ENCODE measurements around the gene THOC6. TPM values are rescaled to one million over a fixed set of nuclear protein-coding genes. Genes with fewer than 3 reads are reported as not detected.

The THOC6 gene
- total RNA-seq, 1 donor from 2014 or later, result 27.4 TPM

DNA sequence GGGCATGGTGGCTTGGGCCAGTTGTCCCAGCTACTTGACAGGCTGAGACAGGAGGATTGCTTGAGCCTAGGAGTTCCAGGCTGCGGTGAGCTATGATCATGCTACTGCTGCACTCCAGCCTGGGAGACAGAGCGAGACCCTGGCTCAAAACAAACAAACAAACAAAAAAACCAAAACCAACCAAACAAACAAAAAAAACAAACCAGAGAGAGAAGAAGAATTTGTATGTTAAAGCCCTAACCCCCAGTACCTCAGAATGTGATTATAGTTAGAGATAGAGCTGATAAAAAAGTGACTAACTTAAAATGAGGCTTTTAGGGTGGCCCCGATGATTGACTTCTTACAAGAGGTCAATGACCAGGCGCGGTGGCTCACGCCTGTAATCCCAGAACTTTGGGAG lies 20.9 kb downstream of the THOC6 start:
- TF ChIP-seq, protein P1, sequence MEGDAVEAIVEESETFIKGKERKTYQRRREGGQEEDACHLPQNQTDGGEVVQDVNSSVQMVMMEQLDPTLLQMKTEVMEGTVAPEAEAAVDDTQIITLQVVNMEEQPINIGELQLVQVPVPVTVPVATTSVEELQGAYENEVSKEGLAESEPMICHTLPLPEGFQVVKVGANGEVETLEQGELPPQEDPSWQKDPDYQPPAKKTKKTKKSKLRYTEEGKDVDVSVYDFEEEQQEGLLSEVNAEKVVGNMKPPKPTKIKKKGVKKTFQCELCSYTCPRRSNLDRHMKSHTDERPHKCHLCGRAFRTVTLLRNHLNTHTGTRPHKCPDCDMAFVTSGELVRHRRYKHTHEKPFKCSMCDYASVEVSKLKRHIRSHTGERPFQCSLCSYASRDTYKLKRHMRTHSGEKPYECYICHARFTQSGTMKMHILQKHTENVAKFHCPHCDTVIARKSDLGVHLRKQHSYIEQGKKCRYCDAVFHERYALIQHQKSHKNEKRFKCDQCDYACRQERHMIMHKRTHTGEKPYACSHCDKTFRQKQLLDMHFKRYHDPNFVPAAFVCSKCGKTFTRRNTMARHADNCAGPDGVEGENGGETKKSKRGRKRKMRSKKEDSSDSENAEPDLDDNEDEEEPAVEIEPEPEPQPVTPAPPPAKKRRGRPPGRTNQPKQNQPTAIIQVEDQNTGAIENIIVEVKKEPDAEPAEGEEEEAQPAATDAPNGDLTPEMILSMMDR (IDR thresholded peaks at IDR 0.05), result no peak
- peak overlapping the region; percentile 57 for H3K4me3 Mint-ChIP-seq (ENCODE audit: unreplicated experiment)
- H3K36me3 Mint-ChIP-seq (ENCODE audit: low read depth), result peaks cover 1% of the 10 kb centered on the region
- no peak for DNase-seq (ENCODE audit: low spot score)
- H3K9me3 Mint-ChIP-seq (ENCODE audit: low read depth), result no peaks in the 10 kb centered on the region
- no peak overlapping the region for H3K27ac Mint-ChIP-seq (ENCODE audit: unreplicated experiment)
- peaks cover 7% of the 10 kb centered on the region for H3K4me1 Mint-ChIP-seq (ENCODE audit: low read depth)
- peaks cover 31% of the 10 kb centered on the region for H3K27me3 Mint-ChIP-seq (ENCODE audit: low read depth)

DNA sequence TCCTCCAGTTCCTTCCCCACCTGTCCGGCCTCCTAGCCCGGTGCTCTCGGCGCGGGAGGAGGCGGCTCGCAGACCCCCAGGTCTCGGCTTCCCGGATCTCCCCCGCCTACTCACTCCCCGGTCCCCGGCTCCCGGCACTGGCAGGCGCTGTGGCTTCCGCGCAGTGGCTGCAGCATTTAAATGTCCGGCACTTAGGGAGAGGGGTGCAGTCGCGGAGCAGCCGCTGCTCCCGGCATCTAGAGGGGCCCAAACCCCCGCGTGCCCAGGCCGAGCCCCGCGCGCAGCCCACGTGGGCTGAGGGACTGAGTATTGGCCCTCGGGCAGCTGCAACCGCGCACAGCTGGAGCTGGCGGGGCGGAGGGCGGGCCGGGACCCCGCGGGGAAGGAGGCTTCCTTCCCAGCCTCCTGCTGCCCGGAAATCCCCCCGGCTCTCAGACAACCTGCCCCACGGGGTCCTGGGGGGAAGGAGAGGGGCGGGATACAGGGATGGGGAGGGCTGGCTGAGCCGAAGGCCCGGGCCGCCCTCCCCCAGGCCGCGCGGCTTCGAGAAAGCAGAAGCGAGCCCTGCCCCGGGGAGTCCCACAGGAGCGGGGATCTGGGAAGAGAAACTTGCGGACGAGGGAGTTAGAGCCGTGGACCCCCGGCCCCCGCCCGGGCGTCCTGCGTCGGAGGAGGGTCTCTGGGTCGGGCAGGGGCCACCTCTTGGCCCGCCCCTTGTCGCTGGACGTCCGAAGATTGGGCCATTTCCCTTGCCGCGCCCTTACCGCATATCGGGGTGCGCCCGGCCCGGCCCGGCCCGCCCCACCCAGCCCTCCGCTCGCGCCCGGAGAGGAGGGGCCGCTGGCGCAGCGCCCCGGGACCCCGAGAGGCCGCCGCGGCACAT lies 22.2 kb downstream of the THOC6 start, which contains the start of gene MMP25:
MMP25 (plus strand) TSS at position 804 of the 883 bp plus-strand sequence. CDS start 357 bp downstream, outside the sequence.
- H3K4me3 Mint-ChIP-seq (ENCODE audit: unreplicated experiment), result peak within 1 kb of the TSS; percentile 57
- H3K27ac Mint-ChIP-seq (ENCODE audit: unreplicated experiment), result no peak within 1 kb of the TSS
- H3K27me3 Mint-ChIP-seq (ENCODE audit: low read depth), result peaks cover 34% of the 10 kb centered on the region
- H3K9me3 Mint-ChIP-seq (ENCODE audit: low read depth), result no peaks in the 10 kb centered on the region
- peaks cover 7% of the 10 kb centered on the region for H3K4me1 Mint-ChIP-seq (ENCODE audit: low read depth)
- H3K36me3 Mint-ChIP-seq (ENCODE audit: low read depth), result peaks cover 1% of the 10 kb centered on the region
- TF ChIP-seq, protein P1 (IDR thresholded peaks at IDR 0.05), result no peak
- DNase-seq (ENCODE audit: low spot score), result no peak

DNA sequence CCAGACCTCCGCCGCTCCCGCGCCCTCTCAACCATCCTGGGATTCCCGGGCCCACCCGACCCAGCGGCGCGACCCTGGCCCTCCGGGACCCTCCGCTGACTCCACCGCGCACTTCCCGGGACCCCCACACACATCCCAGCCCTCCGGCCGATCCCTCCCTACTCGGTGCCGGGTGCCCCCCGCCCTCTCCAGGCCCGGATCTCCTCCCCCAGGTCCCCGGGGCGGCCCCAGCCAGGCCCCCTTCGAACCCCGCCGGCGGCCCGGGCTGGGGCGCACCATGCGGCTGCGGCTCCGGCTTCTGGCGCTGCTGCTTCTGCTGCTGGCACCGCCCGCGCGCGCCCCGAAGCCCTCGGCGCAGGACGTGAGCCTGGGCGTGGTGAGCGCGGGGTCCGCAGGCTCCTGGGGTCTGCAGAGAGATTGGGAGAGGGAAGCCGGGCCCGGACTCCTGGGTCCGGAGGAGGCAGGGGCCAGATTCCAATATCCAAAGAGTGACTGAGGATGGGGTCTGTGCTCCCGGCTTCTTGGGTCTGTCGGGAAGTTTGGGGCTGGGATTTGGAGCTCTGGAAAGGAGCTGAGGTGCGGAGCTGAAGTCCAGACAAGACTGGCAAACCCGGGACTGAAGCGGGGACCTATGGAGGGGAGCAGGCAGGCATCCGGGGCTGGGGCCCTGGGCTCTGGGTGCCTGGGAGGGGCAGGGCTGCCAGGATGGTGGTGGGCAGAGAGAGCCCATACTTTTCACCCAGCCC lies 23.0 kb downstream of the THOC6 start:
- H3K4me3 Mint-ChIP-seq (ENCODE audit: unreplicated experiment), result no peak overlapping the region
- TF ChIP-seq, protein P1 (IDR thresholded peaks at IDR 0.05), result no peak
- no peaks in the 10 kb centered on the region for H3K9me3 Mint-ChIP-seq (ENCODE audit: low read depth)
- no peak for DNase-seq (ENCODE audit: low spot score)
- no peak overlapping the region for H3K27ac Mint-ChIP-seq (ENCODE audit: unreplicated experiment)
- H3K27me3 Mint-ChIP-seq (ENCODE audit: low read depth), result peaks cover 32% of the 10 kb centered on the region
- peaks cover 1% of the 10 kb centered on the region for H3K36me3 Mint-ChIP-seq (ENCODE audit: low read depth)
- H3K4me1 Mint-ChIP-seq (ENCODE audit: low read depth), result peaks cover 7% of the 10 kb centered on the region

DNA sequence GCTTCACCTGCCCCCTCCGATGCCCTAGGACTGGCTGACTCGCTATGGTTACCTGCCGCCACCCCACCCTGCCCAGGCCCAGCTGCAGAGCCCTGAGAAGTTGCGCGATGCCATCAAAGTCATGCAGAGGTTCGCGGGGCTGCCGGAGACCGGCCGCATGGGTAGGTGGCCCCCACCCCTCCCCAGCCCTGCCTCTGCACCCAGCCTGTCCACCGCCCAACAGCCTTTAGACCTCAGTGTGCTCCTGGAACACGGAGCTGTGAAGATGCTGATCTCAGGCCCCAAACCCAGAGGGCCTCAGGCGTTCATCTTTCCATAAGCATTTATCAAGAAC lies 23.5 kb downstream of the THOC6 start:
- Mint-ChIP-seq H3K27ac (ENCODE audit: unreplicated experiment) (no peak overlapping the region), H3K36me3 (ENCODE audit: low read depth) (peaks cover 1% of the 10 kb centered on the region), H3K4me1 (ENCODE audit: low read depth) (peaks cover 7% of the 10 kb centered on the region), H3K9me3 (ENCODE audit: low read depth) (no peaks in the 10 kb centered on the region), H3K27me3 (ENCODE audit: low read depth) (peaks cover 36% of the 10 kb centered on the region), H3K4me3 (ENCODE audit: unreplicated experiment) (no peak overlapping the region)
- TF ChIP-seq, protein P1 (IDR thresholded peaks at IDR 0.05), result no peak
- DNase-seq (ENCODE audit: low spot score), result no peak

DNA sequence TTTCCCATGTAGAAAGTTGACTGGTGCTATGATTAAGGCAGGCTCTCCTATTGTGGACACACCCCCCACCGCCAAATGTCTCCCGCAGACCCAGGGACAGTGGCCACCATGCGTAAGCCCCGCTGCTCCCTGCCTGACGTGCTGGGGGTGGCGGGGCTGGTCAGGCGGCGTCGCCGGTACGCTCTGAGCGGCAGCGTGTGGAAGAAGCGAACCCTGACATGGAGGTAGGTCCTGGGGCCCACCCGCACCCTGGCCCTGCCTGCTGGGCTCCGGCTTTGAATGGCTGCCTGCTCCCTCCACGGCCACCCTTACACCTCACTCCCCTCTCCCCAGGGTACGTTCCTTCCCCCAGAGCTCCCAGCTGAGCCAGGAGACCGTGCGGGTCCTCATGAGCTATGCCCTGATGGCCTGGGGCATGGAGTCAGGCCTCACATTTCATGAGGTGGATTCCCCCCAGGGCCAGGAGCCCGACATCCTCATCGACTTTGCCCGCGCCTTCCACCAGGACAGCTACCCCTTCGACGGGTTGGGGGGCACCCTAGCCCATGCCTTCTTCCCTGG lies 26.2 kb downstream of the THOC6 start:
- H3K9me3 Mint-ChIP-seq (ENCODE audit: low read depth), result no peaks in the 10 kb centered on the region
- peaks cover 10% of the 10 kb centered on the region for H3K36me3 Mint-ChIP-seq (ENCODE audit: low read depth)
- DNase-seq (ENCODE audit: low spot score), result no peak
- no peak overlapping the region for H3K27ac Mint-ChIP-seq (ENCODE audit: unreplicated experiment)
- peaks cover 31% of the 10 kb centered on the region for H3K27me3 Mint-ChIP-seq (ENCODE audit: low read depth)
- no peak overlapping the region for H3K4me3 Mint-ChIP-seq (ENCODE audit: unreplicated experiment)
- TF ChIP-seq, protein P1 (IDR thresholded peaks at IDR 0.05), result no peak
- H3K4me1 Mint-ChIP-seq (ENCODE audit: low read depth), result peaks cover 7% of the 10 kb centered on the region

Measured in chondrocyte (in vitro differentiated cells).